ENCODE measurements around the gene DDAH2. TPM values are rescaled to one million over a fixed set of nuclear protein-coding genes. Genes with fewer than 3 reads are reported as not detected.

The DDAH2 gene
- total and polyA plus RNA-seq, 5 donors from 2014 or later = 13.6 to 19.8 (median 16.7) TPM

GRCh38 chr6:31686483-31686882, 42.6 kb downstream of the DDAH2 start:
- peak overlapping the region in 1 of 3 donors; percentile 74 for H3K27ac Mint-ChIP-seq
- Histone ChIP-seq H3K9me3 (ENCODE audit: control insufficient read depth in 2 of 2, low read length in 2 of 2) (no peaks in the 10 kb centered on the region), H3K36me3 (ENCODE audit: control insufficient read depth, insufficient read depth, low read length) (peaks cover 54% of the 10 kb centered on the region), H3K4me1 (ENCODE audit: control insufficient read depth, insufficient read depth, low read length, poor library complexity, severe bottlenecking) (peaks cover 4% of the 10 kb centered on the region), H3K27me3 (ENCODE audit: control insufficient read depth, insufficient read depth, low read length) (no peaks in the 10 kb centered on the region), H3K4me3 (ENCODE audit: low read depth, low read length) (no peak overlapping the region), H3K27ac (ENCODE audit: insufficient read depth, low read length, poor library complexity, severe bottlenecking) (no peak overlapping the region)
- no peaks in the 10 kb centered on the region for H3K27me3 Mint-ChIP-seq
- H3K9me3 Mint-ChIP-seq = no peaks in the 10 kb centered on the region
- DNase-seq = no peak
- H3K36me3 Mint-ChIP-seq = peaks cover 23% of the 10 kb centered on the region
- no peak overlapping the region for H3K4me3 Mint-ChIP-seq
- peaks cover 0 to 12% (median 3%) of the 10 kb centered on the region in 4 donors for H3K4me1 Mint-ChIP-seq
- no peak for ATAC-seq (ENCODE audit: low read depth in 2 of 2)

GRCh38 chr6:31683591-31683990, 45.5 kb downstream of the DDAH2 start:
- no peaks in the 10 kb centered on the region for H3K9me3 Mint-ChIP-seq
- peak overlapping the region in 1 of 3 donors; percentile 42 for H3K27ac Mint-ChIP-seq
- peak overlapping the region in 1 of 4 donors; percentile 53 for H3K4me3 Mint-ChIP-seq
- peaks cover 30% of the 10 kb centered on the region for H3K36me3 ChIP-seq (ENCODE audit: control insufficient read depth, insufficient read depth, low read length)
- no peak overlapping the region for H3K4me3 ChIP-seq (ENCODE audit: low read depth, low read length)
- H3K4me1 Mint-ChIP-seq = peaks cover 0 to 27% (median 14%) of the 10 kb centered on the region in 4 donors
- H3K27me3 ChIP-seq (ENCODE audit: control insufficient read depth, insufficient read depth, low read length) = no peaks in the 10 kb centered on the region
- no peaks in the 10 kb centered on the region for H3K27me3 Mint-ChIP-seq
- H3K36me3 Mint-ChIP-seq = peaks cover 11% of the 10 kb centered on the region
- DNase-seq (no peak), ATAC-seq (ENCODE audit: low read depth in 2 of 2) (no peak)
- no peaks in the 10 kb centered on the region for H3K9me3 ChIP-seq (ENCODE audit: control insufficient read depth in 2 of 2, low read length in 2 of 2)
- H3K4me1 ChIP-seq (ENCODE audit: control insufficient read depth, insufficient read depth, low read length, poor library complexity, severe bottlenecking) = peaks cover 16% of the 10 kb centered on the region
- H3K27ac ChIP-seq (ENCODE audit: insufficient read depth, low read length, poor library complexity, severe bottlenecking) = no peak overlapping the region

GRCh38 chr6:31681135-31681671, 47.9 kb downstream of the DDAH2 start:
- Histone ChIP-seq H3K27ac (ENCODE audit: insufficient read depth, low read length, poor library complexity, severe bottlenecking) (peak overlapping the region; percentile 53), H3K9me3 (ENCODE audit: control insufficient read depth in 2 of 2, low read length in 2 of 2) (no peaks in the 10 kb centered on the region), H3K4me1 (ENCODE audit: control insufficient read depth, insufficient read depth, low read length, poor library complexity, severe bottlenecking) (peaks cover 16% of the 10 kb centered on the region), H3K4me3 (ENCODE audit: low read depth, low read length) (peak overlapping the region; percentile 86), H3K36me3 (ENCODE audit: control insufficient read depth, insufficient read depth, low read length) (peaks cover 14% of the 10 kb centered on the region), H3K27me3 (ENCODE audit: control insufficient read depth, insufficient read depth, low read length) (no peaks in the 10 kb centered on the region)
- Mint-ChIP-seq H3K4me3 (peak overlapping the region; percentile 87 to 93 (median 90)), H3K4me1 (peaks cover 0 to 35% (median 18%) of the 10 kb centered on the region in 4 donors), H3K9me3 (no peaks in the 10 kb centered on the region), H3K36me3 (peaks cover 6% of the 10 kb centered on the region), H3K27me3 (no peaks in the 10 kb centered on the region), H3K27ac (peak overlapping the region in 2 of 3 donors; percentile 86 to 94)
- DNase-seq (peak; percentile 25 to 42 (median 27)), ATAC-seq (ENCODE audit: low read depth in 2 of 2) (peak; percentile 10 to 34)

- Histone ChIP-seq H3K9me3 (ENCODE audit: control insufficient read depth in 2 of 2, low read length in 2 of 2) (no peaks in the 10 kb centered on the region), H3K4me3 (ENCODE audit: low read depth, low read length) (peak within 1 kb of the TSS; percentile 86), H3K36me3 (ENCODE audit: control insufficient read depth, insufficient read depth, low read length) (peaks cover 8% of the 10 kb centered on the region), H3K27me3 (ENCODE audit: control insufficient read depth, insufficient read depth, low read length) (no peaks in the 10 kb centered on the region), H3K4me1 (ENCODE audit: control insufficient read depth, insufficient read depth, low read length, poor library complexity, severe bottlenecking) (peaks cover 16% of the 10 kb centered on the region), H3K27ac (ENCODE audit: insufficient read depth, low read length, poor library complexity, severe bottlenecking) (peak within 1 kb of the TSS; percentile 53)
- H3K4me3 Mint-ChIP-seq = peak within 1 kb of the TSS; percentile 87 to 93 (median 90)
- H3K27me3 Mint-ChIP-seq = no peaks in the 10 kb centered on the region
- ATAC-seq (ENCODE audit: low read depth in 2 of 2) (peak; percentile 76 to 78), DNase-seq (peak; percentile 47 to 79 (median 61))
- no peaks in the 10 kb centered on the region for H3K9me3 Mint-ChIP-seq
- peaks cover 0 to 35% (median 18%) of the 10 kb centered on the region in 4 donors for H3K4me1 Mint-ChIP-seq
- H3K27ac Mint-ChIP-seq = peak within 1 kb of the TSS; percentile 86 to 94 (median 94)
- peaks cover 4% of the 10 kb centered on the region for H3K36me3 Mint-ChIP-seq
These were observed 48.6 kb downstream of the DDAH2 start, which contains the start of gene LY6G5C for GRCh38 chr6:31680226-31681134. TSS of gene LY6G5C (minus strand) at chr6:31681067. CDS start at chr6:31680373, 694 bp downstream.

GRCh38 chr6:31677955-31678354, 51.1 kb downstream of the DDAH2 start:
- Histone ChIP-seq H3K27me3 (ENCODE audit: control insufficient read depth, insufficient read depth, low read length) (no peaks in the 10 kb centered on the region), H3K4me1 (ENCODE audit: control insufficient read depth, insufficient read depth, low read length, poor library complexity, severe bottlenecking) (peaks cover 16% of the 10 kb centered on the region), H3K36me3 (ENCODE audit: control insufficient read depth, insufficient read depth, low read length) (peaks cover 10% of the 10 kb centered on the region), H3K9me3 (ENCODE audit: control insufficient read depth in 2 of 2, low read length in 2 of 2) (no peaks in the 10 kb centered on the region), H3K27ac (ENCODE audit: insufficient read depth, low read length, poor library complexity, severe bottlenecking) (no peak overlapping the region), H3K4me3 (ENCODE audit: low read depth, low read length) (no peak overlapping the region)
- peak overlapping the region in 2 of 4 donors; percentile 44 to 72 for H3K4me3 Mint-ChIP-seq
- peaks cover 0 to 35% (median 18%) of the 10 kb centered on the region in 4 donors for H3K4me1 Mint-ChIP-seq
- ATAC-seq (ENCODE audit: low read depth in 2 of 2) (no peak), DNase-seq (no peak)
- H3K27me3 Mint-ChIP-seq = no peaks in the 10 kb centered on the region
- peaks cover 4% of the 10 kb centered on the region for H3K36me3 Mint-ChIP-seq
- H3K27ac Mint-ChIP-seq = peak overlapping the region in 1 of 3 donors; percentile 4
- H3K9me3 Mint-ChIP-seq = no peaks in the 10 kb centered on the region

Other genes with a start within 250 kb of the DDAH2 start
Only the 30 nearest of the 42 such genes appear.
- 15.6 TPM for gene LTA, start 157.0 kb downstream of the DDAH2 start, total RNA-seq
- gene LTA, start 157.0 kb downstream of the DDAH2 start, polyA plus RNA-seq = 10 to 100 TPM; 12.8 to 20.0 (median 13.9) TPM
- gene TNF, start 153.7 kb downstream of the DDAH2 start, total RNA-seq = 21.8 TPM
- gene TNF, start 153.7 kb downstream of the DDAH2 start, polyA plus RNA-seq = 1 to 10 TPM in 3 of 4 donors, under 1 TPM in 1; 0.48 to 3.1 (median 2.2) TPM
- gene LTB, start 146.9 kb downstream of the DDAH2 start, total RNA-seq = 493 TPM
- 1,000 to 10,000 TPM; 1,104 to 1,480 (median 1,402) TPM for gene LTB, start 146.9 kb downstream of the DDAH2 start, polyA plus RNA-seq
- 12.9 TPM for gene LST1, start 143.0 kb downstream of the DDAH2 start, total RNA-seq
- gene LST1, start 143.0 kb downstream of the DDAH2 start, polyA plus RNA-seq = 10 to 100 TPM in 1 of 4 donors, 1 to 10 TPM in 3; 8.0 to 10.9 (median 8.7) TPM
- gene NCR3, start 136.3 kb downstream of the DDAH2 start, total RNA-seq = 8.6 TPM
- 10 to 100 TPM; 30.8 to 86.6 (median 39.2) TPM for gene NCR3, start 136.3 kb downstream of the DDAH2 start, polyA plus RNA-seq
- gene AIF1, start 114.1 kb downstream of the DDAH2 start, total RNA-seq = 9.9 TPM
- 10 to 100 TPM in 3 of 4 donors, 1 to 10 TPM in 1; 6.5 to 38.8 (median 19.3) TPM for gene AIF1, start 114.1 kb downstream of the DDAH2 start, polyA plus RNA-seq
- 214 TPM for gene PRRC2A, start 108.6 kb downstream of the DDAH2 start, total RNA-seq
- 1 to 10 TPM; 2.8 to 5.0 (median 3.2) TPM for gene PRRC2A, start 108.6 kb downstream of the DDAH2 start, polyA plus RNA-seq
- gene BAG6, start 76.6 kb downstream of the DDAH2 start, total RNA-seq = 213 TPM
- 10 to 100 TPM; 13.5 to 19.7 (median 18.0) TPM for gene BAG6, start 76.6 kb downstream of the DDAH2 start, polyA plus RNA-seq
- 1.7 TPM for gene APOM, start 73.4 kb downstream of the DDAH2 start, total RNA-seq
- 1 to 10 TPM; 2.5 to 4.1 (median 2.8) TPM for gene APOM, start 73.4 kb downstream of the DDAH2 start, polyA plus RNA-seq
- gene C6orf47, start 68.5 kb downstream of the DDAH2 start, total RNA-seq = 18.8 TPM
- gene C6orf47, start 68.5 kb downstream of the DDAH2 start, polyA plus RNA-seq = 10 to 100 TPM; 24.2 to 30.5 (median 27.1) TPM
- 9.8 TPM for gene GPANK1, start 64.3 kb downstream of the DDAH2 start, total RNA-seq
- gene GPANK1, start 64.3 kb downstream of the DDAH2 start, polyA plus RNA-seq = 10 to 100 TPM; 21.6 to 27.3 (median 25.2) TPM
- gene CSNK2B, start 63.2 kb downstream of the DDAH2 start, total RNA-seq = 141 TPM
- gene CSNK2B, start 63.2 kb downstream of the DDAH2 start, polyA plus RNA-seq = 100 to 1,000 TPM; 235 to 285 (median 261) TPM
- 38.8 TPM for gene LY6G5B, start 59.3 kb downstream of the DDAH2 start, total RNA-seq
- not detected for gene LY6G5B, start 59.3 kb downstream of the DDAH2 start, polyA plus RNA-seq
- gene LY6G5C, start 48.2 kb downstream of the DDAH2 start, total RNA-seq = 3.1 TPM
- 10 to 100 TPM in 3 of 4 donors, 1 to 10 TPM in 1; 7.4 to 19.9 (median 11.9) TPM for gene LY6G5C, start 48.2 kb downstream of the DDAH2 start, polyA plus RNA-seq
- 78.4 TPM for gene ABHD16A, start 26.0 kb downstream of the DDAH2 start, total RNA-seq
- gene ABHD16A, start 26.0 kb downstream of the DDAH2 start, polyA plus RNA-seq = 10 to 100 TPM; 33.4 to 43.2 (median 35.8) TPM
- gene LY6G6F, start 22.4 kb downstream of the DDAH2 start, total RNA-seq = 1.5 TPM
- not detected for gene LY6G6F, start 22.4 kb downstream of the DDAH2 start, polyA plus RNA-seq
- not detected for gene LY6G6D, start 14.0 kb downstream of the DDAH2 start, total RNA-seq
- gene LY6G6D, start 14.0 kb downstream of the DDAH2 start, polyA plus RNA-seq = not detected
- gene LY6G6C, start 7.6 kb downstream of the DDAH2 start, total RNA-seq = not detected
- not detected for gene LY6G6C, start 7.6 kb downstream of the DDAH2 start, polyA plus RNA-seq
- 10.8 TPM for gene MPIG6B, start 5.9 kb downstream of the DDAH2 start, total RNA-seq
- gene MPIG6B, start 5.9 kb downstream of the DDAH2 start, polyA plus RNA-seq = under 1 TPM in 1 of 4 donors, not detected in 3; 0.43 TPM
- gene CLIC1, start 7.2 kb upstream of the DDAH2 start, total RNA-seq = 192 TPM
- gene CLIC1, start 7.2 kb upstream of the DDAH2 start, polyA plus RNA-seq = 100 to 1,000 TPM; 481 to 771 (median 621) TPM
- 17.4 TPM for gene MSH5, start 10.7 kb upstream of the DDAH2 start, total RNA-seq
- 1 to 10 TPM; 1.2 to 3.3 (median 1.3) TPM for gene MSH5, start 10.7 kb upstream of the DDAH2 start, polyA plus RNA-seq
- 2.3 TPM for gene SAPCD1, start 33.4 kb upstream of the DDAH2 start, total RNA-seq
- not detected for gene SAPCD1, start 33.4 kb upstream of the DDAH2 start, polyA plus RNA-seq
- gene VWA7, start 48.0 kb upstream of the DDAH2 start, total RNA-seq = 6.8 TPM
- gene VWA7, start 48.0 kb upstream of the DDAH2 start, polyA plus RNA-seq = 1 to 10 TPM in 3 of 4 donors, under 1 TPM in 1; 0.91 to 1.2 (median 1.2) TPM
- gene VARS1, start 66.5 kb upstream of the DDAH2 start, total RNA-seq = 63.4 TPM
- 10 to 100 TPM; 27.1 to 45.1 (median 29.9) TPM for gene VARS1, start 66.5 kb upstream of the DDAH2 start, polyA plus RNA-seq
- 29.3 TPM for gene LSM2, start 77.7 kb upstream of the DDAH2 start, total RNA-seq
- 100 to 1,000 TPM in 1 of 4 donors, 10 to 100 TPM in 3; 80.0 to 122 (median 87.5) TPM for gene LSM2, start 77.7 kb upstream of the DDAH2 start, polyA plus RNA-seq
- 5.5 TPM for gene HSPA1L, start 86.0 kb upstream of the DDAH2 start, total RNA-seq
- gene HSPA1L, start 86.0 kb upstream of the DDAH2 start, polyA plus RNA-seq = 1 to 10 TPM; 2.2 to 4.2 (median 3.5) TPM
- gene HSPA1A, start 86.2 kb upstream of the DDAH2 start, total RNA-seq = 30.6 TPM
- 10 to 100 TPM; 65.7 to 93.0 (median 80.5) TPM for gene HSPA1A, start 86.2 kb upstream of the DDAH2 start, polyA plus RNA-seq
- gene HSPA1B, start 98.4 kb upstream of the DDAH2 start, total RNA-seq = 27.3 TPM
- 1 to 10 TPM; 2.3 to 6.8 (median 3.0) TPM for gene HSPA1B, start 98.4 kb upstream of the DDAH2 start, polyA plus RNA-seq
- 29.1 TPM for gene NEU1, start 133.5 kb upstream of the DDAH2 start, total RNA-seq
- gene NEU1, start 133.5 kb upstream of the DDAH2 start, polyA plus RNA-seq = 10 to 100 TPM; 26.4 to 32.4 (median 29.7) TPM
- 1.0 TPM for gene SLC44A4, start 149.7 kb upstream of the DDAH2 start, total RNA-seq
- gene SLC44A4, start 149.7 kb upstream of the DDAH2 start, polyA plus RNA-seq = not detected

Data from CD4-positive, CD25-positive, alpha-beta regulatory T cell (primary cell).